Measurements from ENCODE around the gene LCLAT1. TPM values are rescaled to one million over a fixed set of nuclear protein-coding genes. Genes with fewer than 3 reads are reported as not detected.

The LCLAT1 gene
- total RNA-seq, 1 donor from 2014 or later, result 13.0 TPM

GRCh38 chr2:30436859-30437435, 10.1 kb upstream of the LCLAT1 start:
- DNase-seq (no peak), ATAC-seq (no peak)
- TF ChIP-seq, protein P1, sequence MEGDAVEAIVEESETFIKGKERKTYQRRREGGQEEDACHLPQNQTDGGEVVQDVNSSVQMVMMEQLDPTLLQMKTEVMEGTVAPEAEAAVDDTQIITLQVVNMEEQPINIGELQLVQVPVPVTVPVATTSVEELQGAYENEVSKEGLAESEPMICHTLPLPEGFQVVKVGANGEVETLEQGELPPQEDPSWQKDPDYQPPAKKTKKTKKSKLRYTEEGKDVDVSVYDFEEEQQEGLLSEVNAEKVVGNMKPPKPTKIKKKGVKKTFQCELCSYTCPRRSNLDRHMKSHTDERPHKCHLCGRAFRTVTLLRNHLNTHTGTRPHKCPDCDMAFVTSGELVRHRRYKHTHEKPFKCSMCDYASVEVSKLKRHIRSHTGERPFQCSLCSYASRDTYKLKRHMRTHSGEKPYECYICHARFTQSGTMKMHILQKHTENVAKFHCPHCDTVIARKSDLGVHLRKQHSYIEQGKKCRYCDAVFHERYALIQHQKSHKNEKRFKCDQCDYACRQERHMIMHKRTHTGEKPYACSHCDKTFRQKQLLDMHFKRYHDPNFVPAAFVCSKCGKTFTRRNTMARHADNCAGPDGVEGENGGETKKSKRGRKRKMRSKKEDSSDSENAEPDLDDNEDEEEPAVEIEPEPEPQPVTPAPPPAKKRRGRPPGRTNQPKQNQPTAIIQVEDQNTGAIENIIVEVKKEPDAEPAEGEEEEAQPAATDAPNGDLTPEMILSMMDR (IDR thresholded peaks at IDR 0.05), result no peak
- Histone ChIP-seq H3K27ac (no peak overlapping the region), H3K4me1 (no peaks in the 10 kb centered on the region), H3K36me3 (no peaks in the 10 kb centered on the region), H3K27me3 (ENCODE audit: low read depth) (no peaks in the 10 kb centered on the region), H3K4me3 (no peak overlapping the region), H3K9me3 (no peaks in the 10 kb centered on the region)
- intact Hi-C loops (cut with DNase I), result no loop called here

DNA sequence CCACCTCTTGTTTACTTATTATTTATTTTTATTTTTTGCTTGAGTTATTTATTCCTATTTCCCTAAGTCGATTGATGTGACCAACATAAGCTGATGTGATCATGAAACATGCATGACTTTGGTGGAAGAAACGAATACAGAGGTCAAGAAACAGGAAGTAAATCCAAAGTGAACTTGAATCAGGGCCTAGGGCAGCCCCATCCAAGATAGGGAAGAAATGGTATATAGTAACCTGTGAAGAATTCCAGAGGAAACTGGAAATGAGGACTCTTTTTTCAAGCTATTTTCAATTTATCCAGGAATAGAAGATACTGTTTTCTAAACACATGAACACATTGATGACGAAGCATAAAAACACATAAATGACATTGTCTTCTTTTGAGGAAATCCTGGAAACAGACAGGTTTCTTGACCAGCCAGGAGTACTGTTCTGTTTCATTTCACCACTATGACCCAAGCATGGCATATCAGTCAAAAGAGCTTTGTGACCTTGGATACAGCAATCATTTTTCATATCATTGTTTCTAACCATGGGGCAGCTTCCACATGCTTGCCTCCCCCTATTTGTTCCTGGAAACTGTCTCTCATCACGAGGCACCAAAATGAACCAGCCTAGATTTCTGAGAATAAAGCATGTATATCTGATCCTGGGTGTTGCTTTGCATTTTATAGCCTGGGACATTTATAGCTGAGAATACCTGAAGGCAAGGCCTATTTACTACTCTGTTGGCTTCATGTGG, 9.1 kb upstream of the LCLAT1 start:
- Histone ChIP-seq H3K27ac (no peak overlapping the region), H3K9me3 (no peaks in the 10 kb centered on the region), H3K27me3 (ENCODE audit: low read depth) (no peaks in the 10 kb centered on the region), H3K4me3 (no peak overlapping the region), H3K4me1 (no peaks in the 10 kb centered on the region), H3K36me3 (no peaks in the 10 kb centered on the region)
- ATAC-seq, result no peak
- intact Hi-C loops (cut with DNase I), result no loop called here
- TF ChIP-seq, protein P1 (IDR thresholded peaks at IDR 0.05), result no peak
- no peak for DNase-seq

- Histone ChIP-seq H3K4me3 (no peak overlapping the region), H3K4me1 (no peaks in the 10 kb centered on the region), H3K27me3 (ENCODE audit: low read depth) (no peaks in the 10 kb centered on the region), H3K9me3 (no peaks in the 10 kb centered on the region), H3K27ac (no peak overlapping the region), H3K36me3 (no peaks in the 10 kb centered on the region)
- ATAC-seq (no peak), DNase-seq (no peak)
- intact Hi-C loops (cut with DNase I), result no loop called here
- TF ChIP-seq, protein P1 (IDR thresholded peaks at IDR 0.05), result no peak
Measured at GRCh38 chr2:30439296-30439695, 7.8 kb upstream of the LCLAT1 start.

GRCh38 chr2:30439879-30440278, 7.2 kb upstream of the LCLAT1 start:
- no peak overlapping the region for H3K4me3 ChIP-seq
- H3K9me3 ChIP-seq, result no peaks in the 10 kb centered on the region
- no peak for ATAC-seq
- TF ChIP-seq, protein P1 (IDR thresholded peaks at IDR 0.05), result no peak
- no peak for DNase-seq
- intact Hi-C loops (cut with DNase I), result no loop called here
- H3K4me1 ChIP-seq, result no peaks in the 10 kb centered on the region
- H3K27ac ChIP-seq, result no peak overlapping the region
- H3K36me3 ChIP-seq, result no peaks in the 10 kb centered on the region
- no peaks in the 10 kb centered on the region for H3K27me3 ChIP-seq (ENCODE audit: low read depth)

GRCh38 chr2:30441023-30441422, 6.0 kb upstream of the LCLAT1 start:
- intact Hi-C loops (cut with DNase I), result no loop called here
- Histone ChIP-seq H3K9me3 (no peaks in the 10 kb centered on the region), H3K27ac (no peak overlapping the region), H3K4me1 (no peaks in the 10 kb centered on the region), H3K4me3 (no peak overlapping the region), H3K27me3 (ENCODE audit: low read depth) (no peaks in the 10 kb centered on the region), H3K36me3 (no peaks in the 10 kb centered on the region)
- TF ChIP-seq, protein P1 (IDR thresholded peaks at IDR 0.05), result no peak
- ATAC-seq (no peak), DNase-seq (no peak)
